ENCODE data around the gene PTPN14.

GRCh38 chr1:214403431-214403830, 148.0 kb downstream of the PTPN14 start:
- TF ChIP-seq RAD21 (IDR thresholded peaks at IDR 0.05 in 1 of 2, conservative IDR thresholded peaks at IDR 0.05 in 1 of 2; ENCODE audit: low read depth in 2 of 2, low read length in 2 of 2) = no peak
- TF ChIP-seq CTCF (IDR thresholded peaks at IDR 0.05; ENCODE audit: control extremely low read depth in 1 of 3, insufficient read depth in 1 of 3, low read depth in 1 of 3, low read length in 3 of 3) = no peak
- no peak for TF ChIP-seq POLR2AphosphoS5 (IDR thresholded peaks at IDR 0.05; ENCODE audit: low read depth, low read length)
- TF ChIP-seq SIX5 (IDR thresholded peaks at IDR 0.05; ENCODE audit: low read depth, low read length) = no peak
- no peak for TF ChIP-seq EP300 (IDR thresholded peaks at IDR 0.05; ENCODE audit: borderline replicate concordance in 1 of 2, low read depth in 2 of 2, low read length in 2 of 2)
- TF ChIP-seq CBX8 (IDR thresholded peaks at IDR 0.05; ENCODE audit: borderline replicate concordance, low read depth, low read length) = no peak
- TF ChIP-seq NANOG (IDR thresholded peaks at IDR 0.05; ENCODE audit: insufficient read depth, low read depth, low read length, poor library complexity, severe bottlenecking) = no peak
- no peak for TF ChIP-seq PHF8 (conservative IDR thresholded peaks at IDR 0.05; ENCODE audit: low read depth, low read length)
- TF ChIP-seq CEBPB (IDR thresholded peaks at IDR 0.05; ENCODE audit: low read depth, low read length) = no peak
- TF ChIP-seq POLR2A (IDR thresholded peaks at IDR 0.05; ENCODE audit: control extremely low read depth in 1 of 2, low read depth in 2 of 2, low read length in 2 of 2) = no peak
- no peak for TF ChIP-seq RNF2 (IDR thresholded peaks at IDR 0.05; ENCODE audit: borderline replicate concordance, low read depth, low read length, missing control alignments, poor library complexity, severe bottlenecking)
- no peak for TF ChIP-seq NRF1 (IDR thresholded peaks at IDR 0.05; ENCODE audit: low read depth, low read length)
